GM21526 (cell line): Measurements from ENCODE around the gene NUAK1.
"Not testable (repeated sequence)": the region's sequence is repeated elsewhere in the genome, so short reads cannot be mapped to it uniquely, and the experiment has no call there.

Experiments used
- ATAC-seq: cut with Tn5 transposase; IDR thresholded peaks from one replicate; pipeline ENCODE4 v1.9.1; 2021; ENCODE audit warnings: moderate library complexity; ENCODE audit not compliant: unreplicated experiment, low FRiP score

Gene NUAK1

GRCh38 chr12:106149096-106149784, 10.5 kb upstream of the NUAK1 start:
- no peak for ATAC-seq

- ATAC-seq: no peak
Measured at GRCh38 chr12:106147956-106148355, 9.2 kb upstream of the NUAK1 start.

GRCh38 chr12:106146987-106147386, 8.2 kb upstream of the NUAK1 start:
- no peak for ATAC-seq

GRCh38 chr12:106145539-106146447, 7.0 kb upstream of the NUAK1 start:
- ATAC-seq: no peak

GRCh38 chr12:106144847-106145246, 6.1 kb upstream of the NUAK1 start:
- ATAC-seq: no peak

GRCh38 chr12:106142591-106143261, 4.0 kb upstream of the NUAK1 start:
- ATAC-seq: no peak

- ATAC-seq: not testable (repeated sequence)
Measured at GRCh38 chr12:106141920-106142319, 3.2 kb upstream of the NUAK1 start.

- ATAC-seq: no peak
Measured at GRCh38 chr12:106141452-106141851, 2.7 kb upstream of the NUAK1 start.

- no peak for ATAC-seq
Measured at GRCh38 chr12:106141003-106141402, 2.2 kb upstream of the NUAK1 start.

- no peak for ATAC-seq
Measured at GRCh38 chr12:106140223-106140986, 1.7 kb upstream of the NUAK1 start.

- ATAC-seq: no peak
Measured at GRCh38 chr12:106139422-106140171, 843 bp upstream of the NUAK1 start.

- ATAC-seq: no peak
Measured at GRCh38 chr12:106138357-106138632, 459 bp downstream of the NUAK1 start.

- no peak for ATAC-seq
Measured at GRCh38 chr12:106137530-106138356, 1.0 kb downstream of the NUAK1 start.

- no peak for ATAC-seq
Measured at GRCh38 chr12:106136263-106136662, 2.5 kb downstream of the NUAK1 start.

- ATAC-seq: no peak
Measured at GRCh38 chr12:106135781-106136180, 3.0 kb downstream of the NUAK1 start.

- no peak for ATAC-seq
Measured at GRCh38 chr12:106135075-106135474, 3.7 kb downstream of the NUAK1 start.

GRCh38 chr12:106134294-106134949, 4.3 kb downstream of the NUAK1 start:
- no peak for ATAC-seq
